Activated CD4-positive, alpha-beta T cell treated with anti-CD3 and anti-CD28 coated beads, Interleukin-2, amount 50 U/mL, for 4 hours (primary cell): ENCODE data around the gene EPSTI1.
"Not testable (repeated sequence)": the region's sequence is repeated elsewhere in the genome, so short reads cannot be mapped to it uniquely, and the experiment has no call there.

Experiments used
- DNase-seq, 2 experiments: peaks; one replicate each; pipeline ENCODE4 v3.0.0-alpha.2; 2020

The EPSTI1 gene

GRCh38 chr13:42991898-42992763 lies at the start of gene EPSTI1:
Gene EPSTI1, minus strand, starts transcription at chr13:42992241. Its CDS starts 76 bp downstream, at chr13:42992165.
- DNase-seq = peak; percentile 76 to 77

- DNase-seq = no peak
Observed at GRCh38 chr13:43041369-43041921, 49.4 kb upstream of the EPSTI1 start.

GRCh38 chr13:43040581-43041368 lies 48.7 kb upstream of the EPSTI1 start:
- DNase-seq = not testable (repeated sequence)

GRCh38 chr13:43039966-43040365 lies 47.9 kb upstream of the EPSTI1 start:
- no peak for DNase-seq

GRCh38 chr13:43036351-43037250 lies 44.6 kb upstream of the EPSTI1 start:
- no peak for DNase-seq

GRCh38 chr13:43033038-43033437 lies 41.0 kb upstream of the EPSTI1 start:
- DNase-seq = no peak

GRCh38 chr13:43031881-43032280 lies 39.8 kb upstream of the EPSTI1 start:
- no peak for DNase-seq

GRCh38 chr13:43030548-43030947 lies 38.5 kb upstream of the EPSTI1 start:
- DNase-seq = no peak

GRCh38 chr13:43026262-43026661 lies 34.2 kb upstream of the EPSTI1 start:
- DNase-seq = no peak

- peak; percentile 49 to 50 for DNase-seq
Observed at GRCh38 chr13:43023289-43023963, 31.4 kb upstream of the EPSTI1 start, which contains the start of gene DNAJC15. Gene DNAJC15, plus strand, starts transcription at chr13:43023586. Its CDS starts 41 bp downstream, at chr13:43023627.

- DNase-seq = no peak
Observed at GRCh38 chr13:43022934-43023288, 30.9 kb upstream of the EPSTI1 start.

- DNase-seq = no peak
Observed at GRCh38 chr13:43021926-43022670, 30.1 kb upstream of the EPSTI1 start.

GRCh38 chr13:43020794-43021193 lies 28.8 kb upstream of the EPSTI1 start:
- no peak for DNase-seq

GRCh38 chr13:43019811-43020210 lies 27.8 kb upstream of the EPSTI1 start:
- DNase-seq = no peak

- DNase-seq = no peak
Observed at GRCh38 chr13:43016226-43016625, 24.2 kb upstream of the EPSTI1 start.

GRCh38 chr13:43014162-43014561 lies 22.1 kb upstream of the EPSTI1 start:
- DNase-seq = no peak

- no peak for DNase-seq
Observed at GRCh38 chr13:43009506-43009905, 17.5 kb upstream of the EPSTI1 start.

- no peak for DNase-seq
Observed at GRCh38 chr13:43008596-43008995, 16.6 kb upstream of the EPSTI1 start.

GRCh38 chr13:43006893-43007631 lies 15.0 kb upstream of the EPSTI1 start:
- no peak for DNase-seq

- DNase-seq = no peak
Observed at GRCh38 chr13:43005460-43006236, 13.6 kb upstream of the EPSTI1 start.
